PC-9 (cell line): ENCODE data around the gene KDM5B. TPM values are rescaled to one million over a fixed set of nuclear protein-coding genes. Genes with fewer than 3 reads are reported as not detected.

ENCODE experiments used
- BruUV-seq: library from RNA; stranded (reverse); fragments of 400-500 nt; replicated peaks from 2 replicates; lab custom pipeline; 2021; lab: Mats Ljungman, UMichigan
- CTCF ChIA-PET: fragments of 300-600 bp; sonication (Branson Sonifier 250); formaldehyde crosslinking; loops from one replicate; lab custom pipeline; 2022; ENCODE audit warnings: antibody characterized with exemption; lab: Charles Lee
- POLR2A ChIA-PET: fragments of 300-600 bp; sonication (Branson Sonifier 250); formaldehyde crosslinking; loops from one replicate; lab custom pipeline; 2022; ENCODE audit warnings: antibody characterized with exemption; ENCODE audit not compliant: unreplicated experiment; lab: Charles Lee
- DNase-seq, 2 experiments: peaks; one replicate each; pipeline versions ENCODE4 v3.0.0 to v3.0.0-alpha.2; 2015 to 2022; ENCODE audit warnings: mixed read lengths in 1 of 2
- H2AFZ ChIP-seq: fragments of 200-600 bp; sonication (generic); 2 replicates; pipeline ENCODE4 v1.8.1; 2017; ENCODE audit warnings: antibody characterized with exemption
- H3F3A ChIP-seq: fragments of 200-600 bp; sonication (generic); 2 replicates; pipeline ENCODE4 v1.8.1; 2017; ENCODE audit warnings: antibody characterized with exemption, mild to moderate bottlenecking, low read depth; ENCODE audit not compliant: insufficient read depth
- H3K27ac ChIP-seq: fragments of 200-600 bp; sonication (generic); 2 replicates; pipeline ENCODE4 v1.6.1; 2016; ENCODE audit warnings: mixed run types
- H3K27me3 ChIP-seq: fragments of 200-600 bp; sonication (generic); 2 replicates; pipeline ENCODE4 v1.6.1; 2016; ENCODE audit warnings: low read depth, mixed run types; ENCODE audit not compliant: insufficient read depth
- H3K36me3 ChIP-seq: fragments of 200-600 bp; sonication (generic); 2 replicates; pipeline ENCODE4 v1.6.1; 2016; ENCODE audit warnings: low read depth, mixed run types
- H3K4me1 ChIP-seq: fragments of 200-600 bp; sonication (generic); replicated peaks from 2 replicates; pipeline ENCODE4 v1.6.1; 2016; ENCODE audit warnings: mixed run types; ENCODE audit not compliant: insufficient read depth
- H3K4me2 ChIP-seq: fragments of 200-600 bp; sonication (generic); 2 replicates; pipeline ENCODE4 v1.6.1; 2017; ENCODE audit warnings: mixed run types
- H3K4me3 ChIP-seq: fragments of 200-600 bp; sonication (generic); 2 replicates; pipeline ENCODE4 v1.6.1; 2016; ENCODE audit warnings: mixed run types
- H3K79me2 ChIP-seq: fragments of 200-600 bp; sonication (generic); 2 replicates; pipeline ENCODE4 v1.6.1; 2017; ENCODE audit warnings: low read depth, mixed run types
- H3K9me2 ChIP-seq: fragments of 200-600 bp; sonication (generic); 2 replicates; pipeline ENCODE4 v1.8.1; 2017; ENCODE audit warnings: mild to moderate bottlenecking; ENCODE audit not compliant: insufficient read depth
- H3K9me3 ChIP-seq: fragments of 200-600 bp; sonication (generic); 2 replicates; pipeline ENCODE4 v1.8.1; 2016; ENCODE audit warnings: low read depth; ENCODE audit not compliant: insufficient read depth
- H4K20me1 ChIP-seq: fragments of 200-600 bp; sonication (generic); 2 replicates; pipeline ENCODE4 v1.8.1; 2017; ENCODE audit not compliant: insufficient read depth
- CTCF ChIP-seq: fragments of 200-600 bp; sonication (generic); conservative IDR thresholded peaks from 2 replicates; pipeline ENCODE4 v1.6.1; 2017; ENCODE audit warnings: mixed run types, antibody characterized with exemption, mild to moderate bottlenecking, moderate library complexity
- EZH2 ChIP-seq: fragments of 200-600 bp; sonication (generic); IDR thresholded peaks from 2 replicates; pipeline ENCODE4 v1.8.0; 2017; ENCODE audit warnings: antibody characterized with exemption, low read depth
- intact Hi-C: fragments of 100-400 bp; cut with micrococcal nuclease; formaldehyde crosslinking; loops from one replicate; pipeline ENCODE4 v1.10.0; 2022; ENCODE audit not compliant: unreplicated experiment
- total RNA-seq: library from RNA; stranded (reverse); gene quantifications from 2 replicates; pipeline ENCODE4 v1.2.3, GENCODE V29; 2021

Gene KDM5B
- total RNA-seq, 1 experiment from 2014 or later, result 99.8 TPM

- Histone ChIP-seq H4K20me1 (no peaks in the 10 kb centered on the region), H3K4me3 (no peak overlapping the region), H3K9me3 (no peaks in the 10 kb centered on the region), H3K36me3 (no peaks in the 10 kb centered on the region), H3K4me1 (no peaks in the 10 kb centered on the region), H3K4me2 (no peak overlapping the region), H3K79me2 (no peaks in the 10 kb centered on the region), H2AFZ (no peak overlapping the region), H3K27ac (no peak overlapping the region), H3F3A (no peaks in the 10 kb centered on the region), H3K27me3 (peaks cover 96% of the 10 kb centered on the region), H3K9me2 (no peaks in the 10 kb centered on the region)
- no TSS peak for BruUV-seq
- intact Hi-C loops, result no loop called here
- CTCF ChIA-PET, result no interaction called here
- TF ChIP-seq CTCF (no peak), EZH2 (no peak)
- no peak for DNase-seq
- POLR2A ChIA-PET, result no interaction called here
Measured at GRCh38 chr1:202682477-202682876, 125.7 kb downstream of the KDM5B start.

GRCh38 chr1:202681736-202682420 lies 126.3 kb downstream of the KDM5B start:
- no peaks in the 10 kb centered on the region for H3K4me1 ChIP-seq
- no peak for TF ChIP-seq CTCF
- TF ChIP-seq EZH2, result no peak
- intact Hi-C loops, result no loop called here
- H4K20me1 ChIP-seq, result no peaks in the 10 kb centered on the region
- no peak overlapping the region for H3K27ac ChIP-seq
- H2AFZ ChIP-seq, result no peak overlapping the region
- ChIA-PET CTCF (no interaction called here), POLR2A (interaction anchor here (0.6 kb wide), 1 partner anchor 361 kb away, joined by 7 read pairs; no protein-coding TSS in a partner anchor)
- no peaks in the 10 kb centered on the region for H3K36me3 ChIP-seq
- no TSS peak for BruUV-seq
- no peak for DNase-seq
- H3K9me3 ChIP-seq, result no peaks in the 10 kb centered on the region
- peaks cover 96% of the 10 kb centered on the region for H3K27me3 ChIP-seq
- H3F3A ChIP-seq, result no peaks in the 10 kb centered on the region
- H3K4me3 ChIP-seq, result no peak overlapping the region
- no peak overlapping the region for H3K4me2 ChIP-seq
- H3K79me2 ChIP-seq, result no peaks in the 10 kb centered on the region
- H3K9me2 ChIP-seq, result no peaks in the 10 kb centered on the region

- no peaks in the 10 kb centered on the region for H3K9me2 ChIP-seq
- H3K4me2 ChIP-seq, result no peak overlapping the region
- H3K36me3 ChIP-seq, result no peaks in the 10 kb centered on the region
- TF ChIP-seq CTCF, result no peak
- TF ChIP-seq EZH2, result no peak
- intact Hi-C loops, result no loop called here
- no peak overlapping the region for H3K4me3 ChIP-seq
- H3F3A ChIP-seq, result no peaks in the 10 kb centered on the region
- ChIA-PET CTCF (no interaction called here), POLR2A (no interaction called here)
- DNase-seq, result no peak
- peaks cover 96% of the 10 kb centered on the region for H3K27me3 ChIP-seq
- no TSS peak for BruUV-seq
- H2AFZ ChIP-seq, result no peak overlapping the region
- H3K79me2 ChIP-seq, result no peaks in the 10 kb centered on the region
- H3K4me1 ChIP-seq, result no peaks in the 10 kb centered on the region
- no peaks in the 10 kb centered on the region for H4K20me1 ChIP-seq
- no peaks in the 10 kb centered on the region for H3K9me3 ChIP-seq
- H3K27ac ChIP-seq, result no peak overlapping the region
Measured at GRCh38 chr1:202680586-202681352, 127.5 kb downstream of the KDM5B start.
